Stomach (tissue), 4 donors: ENCODE data around the gene CD3E.

ENCODE experiments used
- CTCF ChIP-seq, 7 experiments: fragments of 450-650 bp in 4 of 7; fragments of 200-600 bp in 3 of 7; sonication (generic) in 3 of 7; IDR thresholded peaks; one replicate each; pipeline ENCODE4 v1.5.1; 2016 to 2019; ENCODE audit warnings: antibody characterized with exemption in 7 of 7, control low read depth in 2 of 7, mild to moderate bottlenecking in 1 of 7
- EP300 ChIP-seq: sonication (generic); formaldehyde crosslinking; IDR thresholded peaks from one replicate; pipeline ENCODE4 v1.6.1; 2017; ENCODE audit warnings: antibody characterized with exemption
- POLR2A ChIP-seq, 4 donors: fragments of 450-650 bp; IDR thresholded peaks; one replicate each; pipeline ENCODE4 v1.6.1; 2016; ENCODE audit warnings: antibody characterized with exemption in 4 of 4, control low read depth in 2 of 4, mild to moderate bottlenecking in 1 of 4, moderate library complexity in 1 of 4
- POLR2AphosphoS5 ChIP-seq, 3 donors: sonication (generic); formaldehyde crosslinking; IDR thresholded peaks; one replicate each; pipeline ENCODE4 v1.6.1; 2016; ENCODE audit warnings: antibody characterized with exemption in 3 of 3

GRCh38 chr11:118267486-118267885 lies 37.0 kb upstream of the CD3E start:
- TF ChIP-seq CTCF (IDR thresholded peaks at IDR 0.05): no peak
- TF ChIP-seq POLR2A (IDR thresholded peaks at IDR 0.05): no peak
- TF ChIP-seq POLR2AphosphoS5 (IDR thresholded peaks at IDR 0.05): no peak
- no peak for TF ChIP-seq EP300
